ENCODE measurements around the gene TRAF4. TPM values are rescaled to one million over a fixed set of nuclear protein-coding genes. Genes with fewer than 3 reads are reported as not detected.
"Not testable (repeated sequence)": the region's sequence is repeated elsewhere in the genome, so short reads cannot be mapped to it uniquely, and the experiment has no call there.

Gene TRAF4
- polyA plus RNA-seq, 1 donor from 2014 or later: 139 TPM

DNA sequence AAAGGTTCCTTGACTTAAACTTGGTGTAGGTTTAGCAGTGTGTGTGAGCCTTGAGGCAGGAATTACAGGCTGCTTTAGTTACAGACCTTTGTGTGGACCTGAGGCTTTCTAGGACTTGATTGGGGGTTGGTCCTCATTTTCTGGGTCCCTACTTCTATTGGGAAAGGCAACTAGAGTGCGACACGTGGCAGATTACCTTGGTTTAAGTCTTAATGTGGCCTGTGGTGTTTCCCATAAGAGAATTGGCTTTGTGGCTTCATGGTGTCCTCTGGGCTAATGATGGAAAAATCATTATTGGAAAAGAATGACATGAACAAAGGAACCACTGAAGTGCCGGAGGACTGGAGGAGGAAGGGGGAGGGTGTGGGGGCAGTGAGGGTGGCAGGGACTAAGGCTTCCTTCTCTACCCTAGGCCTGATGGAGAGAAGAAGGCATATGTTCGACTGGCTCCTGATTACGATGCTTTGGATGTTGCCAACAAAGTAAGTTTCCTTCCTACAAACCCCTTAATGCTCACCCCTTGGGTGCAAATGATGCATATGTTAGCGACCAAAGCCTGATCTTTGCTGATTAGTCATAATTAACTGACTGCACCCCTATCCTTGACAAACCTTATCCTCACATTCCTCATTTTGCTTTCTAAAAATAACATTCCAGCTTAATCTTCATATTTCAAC, 20.5 kb upstream of the TRAF4 start:
- Histone ChIP-seq H3K9ac (ENCODE audit: low read length) (no peak overlapping the region), H3K79me2 (replicated peaks; ENCODE audit: insufficient read depth, low read length) (peaks cover 17% of the 10 kb centered on the region), H4K20me1 (ENCODE audit: insufficient read depth) (no peaks in the 10 kb centered on the region), H3K36me3 (ENCODE audit: insufficient read depth, low read length) (no peaks in the 10 kb centered on the region), H3K4me3 (ENCODE audit: low read length) (no peak overlapping the region), H3K27me3 (ENCODE audit: insufficient read depth, low read depth, low read length) (peaks cover 8% of the 10 kb centered on the region), H3K4me2 (ENCODE audit: low read length) (no peak overlapping the region), H3K9me2 (ENCODE audit: insufficient read depth, low read length) (no peaks in the 10 kb centered on the region), H3F3A (ENCODE audit: insufficient read depth, low read length, poor library complexity, severe bottlenecking) (no peaks in the 10 kb centered on the region), H2AFZ (ENCODE audit: low read depth, low read length) (no peak overlapping the region), H3K9me3 (ENCODE audit: low read length) (no peaks in the 10 kb centered on the region), H3K27ac (ENCODE audit: low read length) (no peak overlapping the region)
- TF ChIP-seq, protein P1, sequence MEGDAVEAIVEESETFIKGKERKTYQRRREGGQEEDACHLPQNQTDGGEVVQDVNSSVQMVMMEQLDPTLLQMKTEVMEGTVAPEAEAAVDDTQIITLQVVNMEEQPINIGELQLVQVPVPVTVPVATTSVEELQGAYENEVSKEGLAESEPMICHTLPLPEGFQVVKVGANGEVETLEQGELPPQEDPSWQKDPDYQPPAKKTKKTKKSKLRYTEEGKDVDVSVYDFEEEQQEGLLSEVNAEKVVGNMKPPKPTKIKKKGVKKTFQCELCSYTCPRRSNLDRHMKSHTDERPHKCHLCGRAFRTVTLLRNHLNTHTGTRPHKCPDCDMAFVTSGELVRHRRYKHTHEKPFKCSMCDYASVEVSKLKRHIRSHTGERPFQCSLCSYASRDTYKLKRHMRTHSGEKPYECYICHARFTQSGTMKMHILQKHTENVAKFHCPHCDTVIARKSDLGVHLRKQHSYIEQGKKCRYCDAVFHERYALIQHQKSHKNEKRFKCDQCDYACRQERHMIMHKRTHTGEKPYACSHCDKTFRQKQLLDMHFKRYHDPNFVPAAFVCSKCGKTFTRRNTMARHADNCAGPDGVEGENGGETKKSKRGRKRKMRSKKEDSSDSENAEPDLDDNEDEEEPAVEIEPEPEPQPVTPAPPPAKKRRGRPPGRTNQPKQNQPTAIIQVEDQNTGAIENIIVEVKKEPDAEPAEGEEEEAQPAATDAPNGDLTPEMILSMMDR (IDR thresholded peaks at IDR 0.05; ENCODE audit: poor library complexity, severe bottlenecking): no peak
- TF ChIP-seq MXI1 (conservative IDR thresholded peaks at IDR 0.05; ENCODE audit: poor library complexity, severe bottlenecking): no peak
- TF ChIP-seq RAD21 (conservative IDR thresholded peaks at IDR 0.05): no peak

DNA sequence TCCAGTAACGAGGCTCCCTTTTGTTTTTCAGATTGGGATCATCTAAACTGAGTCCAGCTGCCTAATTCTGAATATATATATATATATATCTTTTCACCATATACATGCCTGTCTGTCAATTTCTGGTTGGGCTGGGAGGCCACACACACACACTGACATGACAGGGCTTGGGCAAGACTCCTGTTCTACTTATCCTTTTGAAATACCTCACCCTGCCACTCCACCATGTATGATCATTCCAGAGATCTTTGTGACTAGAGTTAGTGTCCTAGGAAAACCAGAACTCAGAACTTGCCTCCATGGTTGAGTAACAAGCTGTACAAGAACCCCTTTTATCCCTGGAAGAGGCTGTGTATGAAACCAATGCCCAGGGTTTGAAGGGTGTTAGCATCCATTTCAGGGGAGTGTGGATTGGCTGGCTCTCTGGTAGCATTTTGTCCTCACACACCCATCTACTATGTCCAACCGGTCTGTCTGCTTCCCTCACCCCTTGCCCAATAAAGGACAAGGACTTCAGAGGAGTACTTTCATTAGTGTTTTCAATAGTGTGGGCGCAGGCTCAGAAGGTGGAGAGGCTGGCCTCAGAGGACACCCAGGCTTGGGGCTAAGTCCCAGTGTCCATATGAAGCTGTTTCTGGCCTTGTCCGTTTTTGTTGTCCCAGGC, 19.8 kb upstream of the TRAF4 start:
- not testable (repeated sequence) for H3K9me3 ChIP-seq (ENCODE audit: low read length); H2AFZ ChIP-seq (ENCODE audit: low read depth, low read length); H3K4me3 ChIP-seq (ENCODE audit: low read length); H3K27ac ChIP-seq (ENCODE audit: low read length); H3K27me3 ChIP-seq (ENCODE audit: insufficient read depth, low read depth, low read length); H3K4me2 ChIP-seq (ENCODE audit: low read length); H3F3A ChIP-seq (ENCODE audit: insufficient read depth, low read length, poor library complexity, severe bottlenecking); H4K20me1 ChIP-seq (ENCODE audit: insufficient read depth); H3K36me3 ChIP-seq (ENCODE audit: insufficient read depth, low read length); H3K9ac ChIP-seq (ENCODE audit: low read length); H3K9me2 ChIP-seq (ENCODE audit: insufficient read depth, low read length)
- peaks cover 17% of the 10 kb centered on the region for H3K79me2 ChIP-seq (replicated peaks; ENCODE audit: insufficient read depth, low read length)

DNA sequence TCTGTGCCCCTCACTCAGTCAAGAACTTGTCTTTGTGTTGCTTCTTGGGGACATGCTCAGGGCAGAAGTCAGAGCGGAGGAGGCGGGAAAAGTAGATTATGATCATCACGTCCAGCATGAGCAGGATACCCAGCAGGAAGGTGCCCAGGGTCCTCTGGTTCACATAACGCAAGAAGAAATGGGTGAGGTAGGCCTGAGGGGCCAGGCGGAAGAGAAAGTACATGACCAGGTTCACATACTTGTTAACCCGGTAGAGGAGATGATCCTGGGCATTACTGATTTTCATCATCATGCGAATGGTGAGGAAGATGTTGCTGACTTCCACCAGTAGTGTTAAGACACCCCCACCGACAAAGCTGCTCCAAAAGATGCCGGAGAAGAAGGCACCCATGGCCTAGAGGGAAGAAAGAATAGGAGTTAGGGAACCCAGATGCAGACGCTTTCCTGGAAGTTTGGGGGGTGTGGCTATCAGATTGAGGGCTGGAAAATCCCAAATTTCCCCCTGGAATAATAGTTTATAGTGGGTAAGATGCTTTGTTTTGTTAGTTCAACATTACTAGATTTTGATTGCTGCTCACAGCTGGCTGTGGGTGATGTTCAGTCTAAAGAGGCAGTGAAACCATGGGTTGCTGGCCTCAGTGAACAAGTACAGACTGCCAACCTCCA, 19.2 kb upstream of the TRAF4 start:
- Histone ChIP-seq H4K20me1 (ENCODE audit: insufficient read depth) (no peaks in the 10 kb centered on the region), H3K9ac (ENCODE audit: low read length) (no peak overlapping the region), H3K36me3 (ENCODE audit: insufficient read depth, low read length) (no peaks in the 10 kb centered on the region), H3K27me3 (ENCODE audit: insufficient read depth, low read depth, low read length) (peaks cover 4% of the 10 kb centered on the region), H3K4me3 (ENCODE audit: low read length) (no peak overlapping the region), H3K4me2 (ENCODE audit: low read length) (no peak overlapping the region), H3F3A (ENCODE audit: insufficient read depth, low read length, poor library complexity, severe bottlenecking) (no peaks in the 10 kb centered on the region), H3K9me2 (ENCODE audit: insufficient read depth, low read length) (no peaks in the 10 kb centered on the region), H3K27ac (ENCODE audit: low read length) (no peak overlapping the region), H3K9me3 (ENCODE audit: low read length) (no peaks in the 10 kb centered on the region), H3K79me2 (replicated peaks; ENCODE audit: insufficient read depth, low read length) (peaks cover 17% of the 10 kb centered on the region), H2AFZ (ENCODE audit: low read depth, low read length) (no peak overlapping the region)
- TF ChIP-seq EP300 (conservative IDR thresholded peaks at IDR 0.05; ENCODE audit: poor library complexity, severe bottlenecking): no peak
- TF ChIP-seq POLR2AphosphoS5 (IDR thresholded peaks at IDR 0.05): no peak
- no peak for TF ChIP-seq EZH2 (IDR thresholded peaks at IDR 0.05; ENCODE audit: borderline replicate concordance, insufficient read depth, low read length, poor library complexity, severe bottlenecking)
- TF ChIP-seq, protein P2, sequence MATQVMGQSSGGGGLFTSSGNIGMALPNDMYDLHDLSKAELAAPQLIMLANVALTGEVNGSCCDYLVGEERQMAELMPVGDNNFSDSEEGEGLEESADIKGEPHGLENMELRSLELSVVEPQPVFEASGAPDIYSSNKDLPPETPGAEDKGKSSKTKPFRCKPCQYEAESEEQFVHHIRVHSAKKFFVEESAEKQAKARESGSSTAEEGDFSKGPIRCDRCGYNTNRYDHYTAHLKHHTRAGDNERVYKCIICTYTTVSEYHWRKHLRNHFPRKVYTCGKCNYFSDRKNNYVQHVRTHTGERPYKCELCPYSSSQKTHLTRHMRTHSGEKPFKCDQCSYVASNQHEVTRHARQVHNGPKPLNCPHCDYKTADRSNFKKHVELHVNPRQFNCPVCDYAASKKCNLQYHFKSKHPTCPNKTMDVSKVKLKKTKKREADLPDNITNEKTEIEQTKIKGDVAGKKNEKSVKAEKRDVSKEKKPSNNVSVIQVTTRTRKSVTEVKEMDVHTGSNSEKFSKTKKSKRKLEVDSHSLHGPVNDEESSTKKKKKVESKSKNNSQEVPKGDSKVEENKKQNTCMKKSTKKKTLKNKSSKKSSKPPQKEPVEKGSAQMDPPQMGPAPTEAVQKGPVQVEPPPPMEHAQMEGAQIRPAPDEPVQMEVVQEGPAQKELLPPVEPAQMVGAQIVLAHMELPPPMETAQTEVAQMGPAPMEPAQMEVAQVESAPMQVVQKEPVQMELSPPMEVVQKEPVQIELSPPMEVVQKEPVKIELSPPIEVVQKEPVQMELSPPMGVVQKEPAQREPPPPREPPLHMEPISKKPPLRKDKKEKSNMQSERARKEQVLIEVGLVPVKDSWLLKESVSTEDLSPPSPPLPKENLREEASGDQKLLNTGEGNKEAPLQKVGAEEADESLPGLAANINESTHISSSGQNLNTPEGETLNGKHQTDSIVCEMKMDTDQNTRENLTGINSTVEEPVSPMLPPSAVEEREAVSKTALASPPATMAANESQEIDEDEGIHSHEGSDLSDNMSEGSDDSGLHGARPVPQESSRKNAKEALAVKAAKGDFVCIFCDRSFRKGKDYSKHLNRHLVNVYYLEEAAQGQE (IDR thresholded peaks at IDR 0.05; ENCODE audit: borderline replicate concordance): no peak
- no peak for TF ChIP-seq TAF1 (IDR thresholded peaks at IDR 0.05; ENCODE audit: low read depth)
- no peak for TF ChIP-seq SMC3 (conservative IDR thresholded peaks at IDR 0.05; ENCODE audit: poor library complexity)
- TF ChIP-seq RAD21 (conservative IDR thresholded peaks at IDR 0.05): no peak
- no peak for TF ChIP-seq MXI1 (conservative IDR thresholded peaks at IDR 0.05; ENCODE audit: poor library complexity, severe bottlenecking)
- TF ChIP-seq, protein P1 (IDR thresholded peaks at IDR 0.05; ENCODE audit: poor library complexity, severe bottlenecking): no peak

All from neural cell (in vitro differentiated cells).